Measurements from ENCODE around the gene B4GALNT2.

Gene B4GALNT2

DNA sequence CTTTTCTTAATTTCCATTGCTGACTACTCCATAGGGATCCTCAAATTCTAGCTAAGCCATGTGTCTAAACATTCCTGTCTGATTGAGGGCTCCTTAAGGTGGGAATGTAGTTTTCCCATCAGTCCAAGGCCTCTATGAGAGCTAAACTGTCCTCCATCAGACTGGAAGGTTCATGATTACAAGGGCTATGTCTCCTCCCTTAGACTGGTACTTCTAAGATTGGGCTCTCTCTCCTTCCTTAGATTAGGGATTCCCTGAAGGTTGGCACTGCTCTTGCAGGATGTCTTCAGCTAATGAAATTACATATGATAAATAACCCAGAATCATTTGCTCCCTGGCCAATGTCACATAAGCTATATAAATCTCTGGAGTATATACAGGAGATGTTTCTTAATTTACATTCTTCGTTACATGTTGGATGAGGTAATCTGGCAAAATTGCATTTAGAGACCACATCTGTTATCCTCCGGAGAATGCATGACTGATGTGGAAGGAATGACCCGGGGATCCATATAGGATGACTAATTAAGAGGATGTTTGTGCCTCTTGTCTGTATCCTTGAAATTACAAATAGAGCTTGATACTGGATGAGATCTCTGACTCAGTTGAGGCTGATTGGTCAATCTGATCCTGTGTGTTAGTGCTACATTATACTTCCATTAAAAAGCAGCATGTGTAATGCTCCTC lies 14.2 kb downstream of the B4GALNT2 start:
- DNase-seq, result peak; percentile 98
- no peaks in the 10 kb centered on the region for H3K27me3 ChIP-seq (replicated peaks)
- H3K27ac ChIP-seq, result peak overlapping the region; percentile 59
- H3K4me3 ChIP-seq (ENCODE audit: low read depth, low read length), result no peak overlapping the region
- H3K36me3 ChIP-seq (replicated peaks), result no peaks in the 10 kb centered on the region
- no peak for TF ChIP-seq CTCF (IDR thresholded peaks at IDR 0.05; ENCODE audit: low read depth, low read length, missing control alignments)
- in situ Hi-C loops (cut with HindIII; ENCODE audit: low pct_ligation_motif_present, low sequenced_read_pairs), result no loop called here

- no peaks in the 10 kb centered on the region for H3K36me3 ChIP-seq (replicated peaks)
- no peak for TF ChIP-seq CTCF (IDR thresholded peaks at IDR 0.05; ENCODE audit: low read depth, low read length, missing control alignments)
- in situ Hi-C loops (cut with HindIII; ENCODE audit: low pct_ligation_motif_present, low sequenced_read_pairs), result no loop called here
- no peaks in the 10 kb centered on the region for H3K27me3 ChIP-seq (replicated peaks)
- H3K4me3 ChIP-seq (ENCODE audit: low read depth, low read length), result no peak overlapping the region
- no peak overlapping the region for H3K27ac ChIP-seq
- no peak for DNase-seq
Measured at GRCh38 chr17:49148171-49148570, 15.6 kb downstream of the B4GALNT2 start.

- in situ Hi-C loops (cut with HindIII; ENCODE audit: low pct_ligation_motif_present, low sequenced_read_pairs), result no loop called here
- no peak for TF ChIP-seq CTCF (IDR thresholded peaks at IDR 0.05; ENCODE audit: low read depth, low read length, missing control alignments)
- Histone ChIP-seq H3K36me3 (replicated peaks) (no peaks in the 10 kb centered on the region), H3K4me3 (ENCODE audit: low read depth, low read length) (no peak overlapping the region), H3K27ac (no peak overlapping the region), H3K27me3 (replicated peaks) (no peaks in the 10 kb centered on the region)
- no peak for DNase-seq
Measured at GRCh38 chr17:49151996-49152395, 19.4 kb downstream of the B4GALNT2 start.

- Histone ChIP-seq H3K36me3 (replicated peaks) (no peaks in the 10 kb centered on the region), H3K4me3 (ENCODE audit: low read depth, low read length) (no peak overlapping the region), H3K27ac (no peak overlapping the region), H3K27me3 (replicated peaks) (no peaks in the 10 kb centered on the region)
- in situ Hi-C loops (cut with HindIII; ENCODE audit: low pct_ligation_motif_present, low sequenced_read_pairs), result no loop called here
- no peak for DNase-seq
- TF ChIP-seq CTCF (IDR thresholded peaks at IDR 0.05; ENCODE audit: low read depth, low read length, missing control alignments), result no peak
Measured at GRCh38 chr17:49156256-49156655, 23.7 kb downstream of the B4GALNT2 start.

GRCh38 chr17:49157784-49158183 lies 25.2 kb downstream of the B4GALNT2 start:
- Histone ChIP-seq H3K4me3 (ENCODE audit: low read depth, low read length) (no peak overlapping the region), H3K27ac (no peak overlapping the region), H3K36me3 (replicated peaks) (no peaks in the 10 kb centered on the region), H3K27me3 (replicated peaks) (no peaks in the 10 kb centered on the region)
- peak; percentile 40 for DNase-seq
- in situ Hi-C loops (cut with HindIII; ENCODE audit: low pct_ligation_motif_present, low sequenced_read_pairs), result no loop called here
- TF ChIP-seq CTCF (IDR thresholded peaks at IDR 0.05; ENCODE audit: low read depth, low read length, missing control alignments), result no peak

- no peak for TF ChIP-seq CTCF (IDR thresholded peaks at IDR 0.05; ENCODE audit: low read depth, low read length, missing control alignments)
- DNase-seq, result no peak
- in situ Hi-C loops (cut with HindIII; ENCODE audit: low pct_ligation_motif_present, low sequenced_read_pairs), result no loop called here
- H3K27ac ChIP-seq, result no peak overlapping the region
- no peak overlapping the region for H3K4me3 ChIP-seq (ENCODE audit: low read depth, low read length)
- no peaks in the 10 kb centered on the region for H3K36me3 ChIP-seq (replicated peaks)
- H3K27me3 ChIP-seq (replicated peaks), result no peaks in the 10 kb centered on the region
Measured at GRCh38 chr17:49162866-49163265, 30.3 kb downstream of the B4GALNT2 start.

Data from brain microvascular endothelial cell (primary cell).